Ishikawa (cell line): ENCODE measurements around the gene GALNT2.

Source experiments
- EP300 ChIP-seq: IDR thresholded peaks from 2 replicates; pipeline ENCODE4 v1.6.1; 2012; ENCODE audit warnings: borderline replicate concordance
- RAD21 ChIP-seq: IDR thresholded peaks from 2 replicates; pipeline ENCODE4 v1.6.1; 2012; ENCODE audit warnings: low read depth
- REST ChIP-seq: IDR thresholded peaks from 2 replicates; pipeline ENCODE4 v1.6.1; 2012; ENCODE audit warnings: low read depth, mild to moderate bottlenecking
- TAF1 ChIP-seq: IDR thresholded peaks from 2 replicates; pipeline ENCODE4 v1.6.1; 2012; ENCODE audit warnings: low read depth, mild to moderate bottlenecking
- TCF12 ChIP-seq: IDR thresholded peaks from 2 replicates; pipeline ENCODE4 v1.6.1; 2012; ENCODE audit warnings: low read depth

GRCh38 chr1:230208619-230209261 is 141.7 kb downstream of the GALNT2 start:
- TF ChIP-seq RAD21 (no peak), EP300 (no peak), TAF1 (no peak), REST (no peak), TCF12 (no peak)
